Activated CD8-positive, alpha-beta T cell treated with anti-CD3 and anti-CD28 coated beads for 36 hours (primary cell): ENCODE results near the gene KLC3. TPM values are rescaled to one million over a fixed set of nuclear protein-coding genes. Genes with fewer than 3 reads are reported as not detected.

Experiments
- ATAC-seq: fragments of 200-7000 bp; cut with Tn5 transposase; one replicate; pipeline ENCODE4 v1.10.0; 2021; ENCODE audit warnings: mild to moderate bottlenecking, moderate library complexity
- CTCF ChIA-PET: fragments of 350-600 bp; sonication (Branson Sonifier 250); formaldehyde crosslinking; loops from one replicate; lab custom pipeline; 2021; ENCODE audit warnings: antibody characterized with exemption; lab: Charles Lee
- POLR2A ChIA-PET: fragments of 350-600 bp; sonication (Branson Sonifier 250); formaldehyde crosslinking; loops from one replicate; lab custom pipeline; 2021; ENCODE audit warnings: antibody characterized with exemption; lab: Charles Lee
- DNase-seq: peaks from one replicate; pipeline ENCODE4 v3.0.0-alpha.2; 2020
- H3K27ac Mint-ChIP-seq: one replicate; pipeline ENCODE4 v1.8.0; 2021; ENCODE audit warnings: mild to moderate bottlenecking, mixed read lengths
- H3K27me3 Mint-ChIP-seq: one replicate; pipeline ENCODE4 v1.8.0; 2021; ENCODE audit warnings: mixed read lengths
- H3K36me3 Mint-ChIP-seq: one replicate; pipeline ENCODE4 v1.8.0; 2021; ENCODE audit warnings: low read depth, mixed read lengths
- H3K4me1 Mint-ChIP-seq: one replicate; pipeline ENCODE4 v1.8.0; 2021; ENCODE audit warnings: low read depth, mixed read lengths
- H3K4me3 Mint-ChIP-seq: one replicate; pipeline ENCODE4 v1.8.0; 2021; ENCODE audit warnings: mild to moderate bottlenecking, moderate library complexity, mixed read lengths
- H3K9me3 Mint-ChIP-seq: one replicate; pipeline ENCODE4 v1.8.0; 2021; ENCODE audit warnings: mixed read lengths
- CTCF ChIP-seq: fragments of 200-600 bp; IDR thresholded peaks from one replicate; pipeline ENCODE4 v1.8.0; 2022; ENCODE audit warnings: antibody characterized with exemption, mild to moderate bottlenecking
- intact Hi-C: fragments of 100-400 bp; cut with micrococcal nuclease; formaldehyde crosslinking; loops from one replicate; pipeline ENCODE4 v1.10.0; 2022
- total RNA-seq, 2 experiments: library from RNA; stranded (reverse); gene quantifications; one replicate each; pipeline ENCODE4 v1.2.3, GENCODE V29; 2021

The KLC3 gene
- total RNA-seq, 2 experiments from 2014 or later: not detected

GRCh38 chr19:45351401-45351952 lies 10.9 kb downstream of the KLC3 start:
- ChIA-PET POLR2A (no interaction called here), CTCF (interaction anchor here (0.9 kb wide), 1 partner anchor 44 kb away, joined by 3 read pairs; no protein-coding TSS in a partner anchor)
- no peak overlapping the region for H3K4me3 Mint-ChIP-seq
- DNase-seq (no peak), ATAC-seq (no peak)
- H3K9me3 Mint-ChIP-seq: no peaks in the 10 kb centered on the region
- peaks cover 3% of the 10 kb centered on the region for H3K27me3 Mint-ChIP-seq
- H3K27ac Mint-ChIP-seq: no peak overlapping the region
- peaks cover 13% of the 10 kb centered on the region for H3K36me3 Mint-ChIP-seq
- TF ChIP-seq CTCF: no peak
- intact Hi-C loops: no loop called here
- H3K4me1 Mint-ChIP-seq: no peaks in the 10 kb centered on the region

GRCh38 chr19:45352062-45352461 lies 11.5 kb downstream of the KLC3 start:
- ChIA-PET CTCF (no interaction called here), POLR2A (no interaction called here)
- no peak overlapping the region for H3K4me3 Mint-ChIP-seq
- no peak overlapping the region for H3K27ac Mint-ChIP-seq
- H3K36me3 Mint-ChIP-seq: peaks cover 16% of the 10 kb centered on the region
- intact Hi-C loops: no loop called here
- ATAC-seq (no peak), DNase-seq (no peak)
- H3K4me1 Mint-ChIP-seq: no peaks in the 10 kb centered on the region
- no peak for TF ChIP-seq CTCF
- peaks cover 1% of the 10 kb centered on the region for H3K27me3 Mint-ChIP-seq
- H3K9me3 Mint-ChIP-seq: no peaks in the 10 kb centered on the region

GRCh38 chr19:45352471-45352870 lies 11.9 kb downstream of the KLC3 start:
- POLR2A ChIA-PET: no interaction called here
- Mint-ChIP-seq H3K4me1 (no peaks in the 10 kb centered on the region), H3K27me3 (no peaks in the 10 kb centered on the region), H3K9me3 (no peaks in the 10 kb centered on the region), H3K27ac (no peak overlapping the region), H3K36me3 (peaks cover 16% of the 10 kb centered on the region), H3K4me3 (no peak overlapping the region)
- DNase-seq (no peak), ATAC-seq (no peak)
- TF ChIP-seq CTCF: no peak
- intact Hi-C loops: no loop called here
- CTCF ChIA-PET: interaction anchor here (1.1 kb wide), 1 partner anchor 14 kb away, joined by 4 read pairs; no protein-coding TSS in a partner anchor

GRCh38 chr19:45352914-45353796 lies 12.6 kb downstream of the KLC3 start:
- H3K27me3 Mint-ChIP-seq: no peaks in the 10 kb centered on the region
- H3K4me1 Mint-ChIP-seq: no peaks in the 10 kb centered on the region
- no peak overlapping the region for H3K27ac Mint-ChIP-seq
- peaks cover 18% of the 10 kb centered on the region for H3K36me3 Mint-ChIP-seq
- ChIA-PET CTCF (interaction anchor here (1.1 to 2.3 kb wide), 2 partner anchors 15 to 49 kb away, joined by 4 to 5 read pairs; no protein-coding TSS in a partner anchor), POLR2A (interaction anchor here (0.6 to 0.7 kb wide), 2 partner anchors 120 to 248 kb away, joined by 3 read pairs; no protein-coding TSS in a partner anchor)
- ATAC-seq (no peak), DNase-seq (no peak)
- intact Hi-C loops: no loop called here
- TF ChIP-seq CTCF: no peak
- H3K4me3 Mint-ChIP-seq: no peak overlapping the region
- no peaks in the 10 kb centered on the region for H3K9me3 Mint-ChIP-seq
